PC-9 (cell line): Measurements from ENCODE around the gene ATP11A. TPM values are rescaled to one million over a fixed set of nuclear protein-coding genes. Genes with fewer than 3 reads are reported as not detected.

Experiments
- BruUV-seq: library from RNA; stranded (reverse); fragments of 400-500 nt; replicated peaks from 2 replicates; lab custom pipeline; 2021; lab: Mats Ljungman, UMichigan
- CTCF ChIA-PET: fragments of 300-600 bp; sonication (Branson Sonifier 250); formaldehyde crosslinking; loops from one replicate; lab custom pipeline; 2022; ENCODE audit warnings: antibody characterized with exemption; lab: Charles Lee
- POLR2A ChIA-PET: fragments of 300-600 bp; sonication (Branson Sonifier 250); formaldehyde crosslinking; loops from one replicate; lab custom pipeline; 2022; ENCODE audit warnings: antibody characterized with exemption; ENCODE audit not compliant: unreplicated experiment; lab: Charles Lee
- DNase-seq, 2 experiments: peaks; one replicate each; pipeline versions ENCODE4 v3.0.0 to v3.0.0-alpha.2; 2015 to 2022; ENCODE audit warnings: mixed read lengths in 1 of 2
- H2AFZ ChIP-seq: fragments of 200-600 bp; sonication (generic); 2 replicates; pipeline ENCODE4 v1.8.1; 2017; ENCODE audit warnings: antibody characterized with exemption
- H3F3A ChIP-seq: fragments of 200-600 bp; sonication (generic); 2 replicates; pipeline ENCODE4 v1.8.1; 2017; ENCODE audit warnings: antibody characterized with exemption, mild to moderate bottlenecking, low read depth; ENCODE audit not compliant: insufficient read depth
- H3K27ac ChIP-seq: fragments of 200-600 bp; sonication (generic); 2 replicates; pipeline ENCODE4 v1.6.1; 2016; ENCODE audit warnings: mixed run types
- H3K27me3 ChIP-seq: fragments of 200-600 bp; sonication (generic); 2 replicates; pipeline ENCODE4 v1.6.1; 2016; ENCODE audit warnings: low read depth, mixed run types; ENCODE audit not compliant: insufficient read depth
- H3K36me3 ChIP-seq: fragments of 200-600 bp; sonication (generic); 2 replicates; pipeline ENCODE4 v1.6.1; 2016; ENCODE audit warnings: low read depth, mixed run types
- H3K4me1 ChIP-seq: fragments of 200-600 bp; sonication (generic); replicated peaks from 2 replicates; pipeline ENCODE4 v1.6.1; 2016; ENCODE audit warnings: mixed run types; ENCODE audit not compliant: insufficient read depth
- H3K4me2 ChIP-seq: fragments of 200-600 bp; sonication (generic); 2 replicates; pipeline ENCODE4 v1.6.1; 2017; ENCODE audit warnings: mixed run types
- H3K4me3 ChIP-seq: fragments of 200-600 bp; sonication (generic); 2 replicates; pipeline ENCODE4 v1.6.1; 2016; ENCODE audit warnings: mixed run types
- H3K79me2 ChIP-seq: fragments of 200-600 bp; sonication (generic); 2 replicates; pipeline ENCODE4 v1.6.1; 2017; ENCODE audit warnings: low read depth, mixed run types
- H3K9me2 ChIP-seq: fragments of 200-600 bp; sonication (generic); 2 replicates; pipeline ENCODE4 v1.8.1; 2017; ENCODE audit warnings: mild to moderate bottlenecking; ENCODE audit not compliant: insufficient read depth
- H3K9me3 ChIP-seq: fragments of 200-600 bp; sonication (generic); 2 replicates; pipeline ENCODE4 v1.8.1; 2016; ENCODE audit warnings: low read depth; ENCODE audit not compliant: insufficient read depth
- H4K20me1 ChIP-seq: fragments of 200-600 bp; sonication (generic); 2 replicates; pipeline ENCODE4 v1.8.1; 2017; ENCODE audit not compliant: insufficient read depth
- CTCF ChIP-seq: fragments of 200-600 bp; sonication (generic); conservative IDR thresholded peaks from 2 replicates; pipeline ENCODE4 v1.6.1; 2017; ENCODE audit warnings: mixed run types, antibody characterized with exemption, mild to moderate bottlenecking, moderate library complexity
- EZH2 ChIP-seq: fragments of 200-600 bp; sonication (generic); IDR thresholded peaks from 2 replicates; pipeline ENCODE4 v1.8.0; 2017; ENCODE audit warnings: antibody characterized with exemption, low read depth
- intact Hi-C: fragments of 100-400 bp; cut with micrococcal nuclease; formaldehyde crosslinking; loops from one replicate; pipeline ENCODE4 v1.10.0; 2022; ENCODE audit not compliant: unreplicated experiment
- total RNA-seq: library from RNA; stranded (reverse); gene quantifications from 2 replicates; pipeline ENCODE4 v1.2.3, GENCODE V29; 2021

ATP11A gene
- total RNA-seq, 1 experiment from 2014 or later, result 92.2 TPM

DNA sequence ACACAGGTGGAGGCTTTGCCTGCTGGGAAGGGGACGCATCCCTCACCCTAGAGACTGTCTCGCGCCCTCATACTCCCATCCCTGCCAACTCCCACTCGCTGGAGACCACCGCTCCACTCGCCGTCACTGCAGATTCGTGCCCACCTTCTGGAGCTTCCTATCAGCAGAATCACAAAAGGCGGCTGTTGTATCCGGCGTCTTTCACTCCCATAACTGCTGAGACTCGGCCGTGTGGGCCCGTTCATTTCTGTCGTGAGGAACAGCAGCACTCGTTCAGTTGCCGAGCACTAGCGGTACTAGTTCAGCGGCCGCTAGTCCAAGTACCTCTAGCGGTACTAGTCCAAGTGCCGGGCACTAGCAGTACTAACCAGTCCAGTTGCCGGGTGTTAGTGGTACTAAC, 154.6 kb downstream of the ATP11A start:
- no peak overlapping the region for H3K27ac ChIP-seq
- H3K27me3 ChIP-seq, result no peaks in the 10 kb centered on the region
- H3K9me2 ChIP-seq, result no peaks in the 10 kb centered on the region
- no peaks in the 10 kb centered on the region for H3K9me3 ChIP-seq
- no peak for DNase-seq
- BruUV-seq, result no TSS peak
- no peaks in the 10 kb centered on the region for H3K4me1 ChIP-seq
- TF ChIP-seq EZH2, result no peak
- no peak for TF ChIP-seq CTCF
- ChIA-PET CTCF (no interaction called here), POLR2A (no interaction called here)
- H3K79me2 ChIP-seq, result no peaks in the 10 kb centered on the region
- H2AFZ ChIP-seq, result no peak overlapping the region
- H3K4me3 ChIP-seq, result no peak overlapping the region
- intact Hi-C loops, result no loop called here
- no peaks in the 10 kb centered on the region; the same call in 1 of the 2 replicates for H4K20me1 ChIP-seq
- no peak overlapping the region for H3K4me2 ChIP-seq
- peaks cover 5% of the 10 kb centered on the region for H3K36me3 ChIP-seq
- H3F3A ChIP-seq, result no peaks in the 10 kb centered on the region

DNA sequence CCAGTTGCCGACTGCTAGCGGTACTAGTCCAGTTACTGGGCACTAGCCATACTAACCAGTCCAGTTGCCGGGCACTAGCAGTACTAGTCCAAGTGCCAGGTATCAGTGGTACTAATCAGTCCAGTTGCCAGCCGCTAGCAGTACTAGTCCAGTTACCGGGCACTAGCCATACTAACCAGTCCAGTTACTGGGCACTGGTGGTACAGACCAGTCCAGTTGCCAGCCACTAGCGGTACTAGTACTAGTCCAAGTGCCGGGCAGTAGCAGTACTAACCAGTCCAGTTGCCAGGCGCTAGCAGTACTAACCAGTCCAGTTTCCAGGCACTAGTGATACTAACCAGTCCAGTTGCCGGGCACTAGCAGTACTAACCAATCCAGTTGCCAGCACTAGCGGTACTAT, 155.0 kb downstream of the ATP11A start:
- Histone ChIP-seq H3K4me2 (no peak overlapping the region), H2AFZ (no peak overlapping the region), H3K9me3 (no peaks in the 10 kb centered on the region), H3K4me3 (no peak overlapping the region), H3K36me3 (peaks cover 5% of the 10 kb centered on the region; the same call in 1 of the 2 replicates), H4K20me1 (no peaks in the 10 kb centered on the region; the same call in 1 of the 2 replicates), H3K9me2 (no peaks in the 10 kb centered on the region), H3K4me1 (no peaks in the 10 kb centered on the region), H3K79me2 (no peaks in the 10 kb centered on the region), H3F3A (no peaks in the 10 kb centered on the region), H3K27me3 (no peaks in the 10 kb centered on the region), H3K27ac (no peak overlapping the region)
- ChIA-PET CTCF (no interaction called here), POLR2A (no interaction called here)
- intact Hi-C loops, result no loop called here
- no peak for DNase-seq
- TF ChIP-seq CTCF (no peak), EZH2 (no peak)
- BruUV-seq, result no TSS peak

GRCh38 chr13:112845511-112846144, 155.8 kb downstream of the ATP11A start:
- Histone ChIP-seq H3K36me3 (peaks cover 12% of the 10 kb centered on the region; the same call in 1 of the 2 replicates), H3K4me1 (no peaks in the 10 kb centered on the region), H3K4me2 (no peak overlapping the region), H3K27me3 (no peaks in the 10 kb centered on the region), H3K4me3 (no peak overlapping the region), H3K9me3 (no peaks in the 10 kb centered on the region), H3K27ac (no peak overlapping the region), H3F3A (no peaks in the 10 kb centered on the region), H2AFZ (no peak overlapping the region), H3K79me2 (no peaks in the 10 kb centered on the region), H3K9me2 (no peaks in the 10 kb centered on the region), H4K20me1 (no peaks in the 10 kb centered on the region; the same call in 1 of the 2 replicates)
- POLR2A ChIA-PET, result no interaction called here
- no TSS peak for BruUV-seq
- no peak for DNase-seq
- intact Hi-C loops, result no loop called here
- CTCF ChIA-PET, result no interaction called here
- no peak for TF ChIP-seq CTCF
- TF ChIP-seq EZH2, result no peak
